NK-92 (cell line): ENCODE measurements around the gene OR52E1.

ENCODE experiments used
- DNase-seq: peaks from one replicate; lab custom pipeline; 2025; ENCODE audit not compliant: unreplicated experiment; lab: John Stamatoyannopoulos, UW

Gene OR52E1

GRCh38 chr11:5115339-5115738, 46.0 kb downstream of the OR52E1 start:
- no peak for DNase-seq

DNA sequence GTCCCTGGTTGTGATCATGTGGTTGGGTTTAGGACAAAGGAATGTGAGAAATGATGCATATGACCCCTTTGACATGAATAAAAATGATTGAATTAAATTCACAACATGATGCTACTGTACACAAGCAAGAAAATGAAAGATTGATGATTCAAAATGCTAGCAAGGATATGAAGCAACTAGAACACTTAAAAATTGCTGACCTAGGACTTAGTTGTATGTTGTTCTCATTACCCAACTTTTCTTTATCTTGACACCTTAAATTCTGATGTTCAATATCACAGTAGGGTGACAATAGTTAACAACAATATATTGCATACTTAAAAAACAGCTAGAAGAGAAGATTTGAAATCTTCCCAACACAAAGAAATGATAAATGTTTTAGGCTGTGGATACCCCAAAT, 48.2 kb downstream of the OR52E1 start:
- no peak for DNase-seq

DNA sequence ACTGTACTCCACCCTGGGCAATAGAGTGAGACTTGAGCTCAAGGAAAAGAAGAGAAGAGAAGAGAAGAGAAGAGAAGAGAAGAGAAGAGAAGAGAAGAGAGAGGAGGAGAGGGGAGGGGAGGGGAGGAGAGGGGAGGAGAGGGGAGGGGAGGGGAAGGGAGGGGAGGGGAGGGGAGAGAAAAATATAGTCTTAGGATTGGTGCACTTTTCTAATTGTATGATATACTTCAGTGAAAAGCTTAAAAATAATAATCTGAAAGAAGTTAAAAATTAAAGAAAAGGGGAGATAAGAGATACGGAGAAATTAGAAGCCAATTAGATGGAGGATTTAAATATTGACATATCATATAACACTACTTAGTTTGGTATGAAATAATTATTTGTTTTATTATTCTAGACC, 49.5 kb downstream of the OR52E1 start:
- DNase-seq, result no peak
